ENCODE data around the gene HSF5. TPM values are rescaled to one million over a fixed set of nuclear protein-coding genes. Genes with fewer than 3 reads are reported as not detected.

HSF5 gene
- total RNA-seq, 1 donor from 2014 or later, result not detected

DNA sequence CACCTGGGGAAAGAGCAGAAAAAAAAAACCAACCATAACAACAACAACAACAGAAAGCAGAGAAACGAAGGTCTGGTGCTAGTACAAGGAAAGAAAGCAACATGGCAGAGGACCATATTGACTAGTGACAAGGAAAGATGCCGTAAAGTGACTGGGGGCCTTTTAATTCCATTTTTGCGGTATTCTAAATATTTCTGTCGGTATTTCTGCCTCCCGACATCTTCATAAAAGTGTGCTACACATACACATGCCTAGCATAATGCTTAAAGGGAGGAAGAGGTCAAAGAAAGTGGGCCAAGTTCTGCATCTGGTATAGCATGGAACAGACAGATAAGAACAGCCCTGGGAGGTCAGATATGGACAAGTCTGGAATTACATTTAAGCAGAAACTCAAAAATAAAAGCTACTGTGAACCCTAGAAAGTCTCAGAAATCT lies 51.4 kb downstream of the HSF5 start:
- H3K4me3 Mint-ChIP-seq (ENCODE audit: unreplicated experiment), result no peak overlapping the region
- TF ChIP-seq, protein P1, sequence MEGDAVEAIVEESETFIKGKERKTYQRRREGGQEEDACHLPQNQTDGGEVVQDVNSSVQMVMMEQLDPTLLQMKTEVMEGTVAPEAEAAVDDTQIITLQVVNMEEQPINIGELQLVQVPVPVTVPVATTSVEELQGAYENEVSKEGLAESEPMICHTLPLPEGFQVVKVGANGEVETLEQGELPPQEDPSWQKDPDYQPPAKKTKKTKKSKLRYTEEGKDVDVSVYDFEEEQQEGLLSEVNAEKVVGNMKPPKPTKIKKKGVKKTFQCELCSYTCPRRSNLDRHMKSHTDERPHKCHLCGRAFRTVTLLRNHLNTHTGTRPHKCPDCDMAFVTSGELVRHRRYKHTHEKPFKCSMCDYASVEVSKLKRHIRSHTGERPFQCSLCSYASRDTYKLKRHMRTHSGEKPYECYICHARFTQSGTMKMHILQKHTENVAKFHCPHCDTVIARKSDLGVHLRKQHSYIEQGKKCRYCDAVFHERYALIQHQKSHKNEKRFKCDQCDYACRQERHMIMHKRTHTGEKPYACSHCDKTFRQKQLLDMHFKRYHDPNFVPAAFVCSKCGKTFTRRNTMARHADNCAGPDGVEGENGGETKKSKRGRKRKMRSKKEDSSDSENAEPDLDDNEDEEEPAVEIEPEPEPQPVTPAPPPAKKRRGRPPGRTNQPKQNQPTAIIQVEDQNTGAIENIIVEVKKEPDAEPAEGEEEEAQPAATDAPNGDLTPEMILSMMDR (IDR thresholded peaks at IDR 0.05), result no peak
- peaks cover 33% of the 10 kb centered on the region for H3K27me3 Mint-ChIP-seq (ENCODE audit: unreplicated experiment)
- H3K9me3 Mint-ChIP-seq (ENCODE audit: unreplicated experiment), result no peaks in the 10 kb centered on the region
- DNase-seq (ENCODE audit: extremely low spot score, unreplicated experiment), result no peak
- H3K36me3 Mint-ChIP-seq (ENCODE audit: unreplicated experiment), result no peaks in the 10 kb centered on the region
- H3K4me1 Mint-ChIP-seq (ENCODE audit: unreplicated experiment), result no peaks in the 10 kb centered on the region
- no peak overlapping the region for H3K27ac Mint-ChIP-seq (ENCODE audit: unreplicated experiment)

GRCh38 chr17:58436245-58436644 lies 52.0 kb downstream of the HSF5 start:
- DNase-seq (ENCODE audit: extremely low spot score, unreplicated experiment), result no peak
- Mint-ChIP-seq H3K9me3 (ENCODE audit: unreplicated experiment) (no peaks in the 10 kb centered on the region), H3K4me3 (ENCODE audit: unreplicated experiment) (no peak overlapping the region), H3K36me3 (ENCODE audit: unreplicated experiment) (no peaks in the 10 kb centered on the region), H3K27me3 (ENCODE audit: unreplicated experiment) (peaks cover 28% of the 10 kb centered on the region), H3K27ac (ENCODE audit: unreplicated experiment) (no peak overlapping the region), H3K4me1 (ENCODE audit: unreplicated experiment) (no peaks in the 10 kb centered on the region)
- TF ChIP-seq, protein P1 (IDR thresholded peaks at IDR 0.05), result no peak

- Mint-ChIP-seq H3K4me1 (ENCODE audit: unreplicated experiment) (no peaks in the 10 kb centered on the region), H3K27me3 (ENCODE audit: unreplicated experiment) (peaks cover 17% of the 10 kb centered on the region), H3K36me3 (ENCODE audit: unreplicated experiment) (no peaks in the 10 kb centered on the region), H3K4me3 (ENCODE audit: unreplicated experiment) (no peak overlapping the region), H3K27ac (ENCODE audit: unreplicated experiment) (no peak overlapping the region), H3K9me3 (ENCODE audit: unreplicated experiment) (no peaks in the 10 kb centered on the region)
- TF ChIP-seq, protein P1 (IDR thresholded peaks at IDR 0.05), result no peak
- DNase-seq (ENCODE audit: extremely low spot score, unreplicated experiment), result no peak
Measured at GRCh38 chr17:58432806-58433573, 55.2 kb downstream of the HSF5 start.

- Mint-ChIP-seq H3K27me3 (ENCODE audit: unreplicated experiment) (peaks cover 10% of the 10 kb centered on the region), H3K9me3 (ENCODE audit: unreplicated experiment) (no peaks in the 10 kb centered on the region), H3K27ac (ENCODE audit: unreplicated experiment) (no peak overlapping the region), H3K4me3 (ENCODE audit: unreplicated experiment) (no peak overlapping the region), H3K4me1 (ENCODE audit: unreplicated experiment) (no peaks in the 10 kb centered on the region), H3K36me3 (ENCODE audit: unreplicated experiment) (no peaks in the 10 kb centered on the region)
- no peak for DNase-seq (ENCODE audit: extremely low spot score, unreplicated experiment)
- TF ChIP-seq, protein P1 (IDR thresholded peaks at IDR 0.05), result no peak
Measured at GRCh38 chr17:58427807-58428206, 60.4 kb downstream of the HSF5 start.

DNA sequence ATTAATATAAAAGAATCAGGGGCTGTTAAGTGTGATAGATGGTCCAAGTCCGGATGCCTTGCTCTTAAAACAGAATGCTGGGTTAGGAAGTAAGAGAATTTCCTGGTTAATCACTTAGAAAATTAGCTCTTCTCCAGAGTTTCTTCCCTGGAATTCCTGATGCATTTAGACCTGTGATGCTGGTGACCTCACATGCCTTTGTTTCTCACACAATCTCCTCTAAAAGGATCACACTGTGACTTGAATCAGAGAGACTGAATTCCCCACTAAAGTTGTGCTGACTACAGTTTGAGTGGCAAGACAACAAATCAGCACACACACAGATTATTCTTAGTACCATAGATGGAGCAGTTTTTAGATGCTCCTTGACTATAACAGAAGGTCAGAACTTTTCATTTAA lies 66.5 kb downstream of the HSF5 start:
- TF ChIP-seq, protein P1 (IDR thresholded peaks at IDR 0.05), result no peak
- H3K4me1 Mint-ChIP-seq (ENCODE audit: unreplicated experiment), result peaks cover 6% of the 10 kb centered on the region
- H3K36me3 Mint-ChIP-seq (ENCODE audit: unreplicated experiment), result no peaks in the 10 kb centered on the region
- no peak overlapping the region for H3K27ac Mint-ChIP-seq (ENCODE audit: unreplicated experiment)
- peaks cover 33% of the 10 kb centered on the region for H3K27me3 Mint-ChIP-seq (ENCODE audit: unreplicated experiment)
- no peaks in the 10 kb centered on the region for H3K9me3 Mint-ChIP-seq (ENCODE audit: unreplicated experiment)
- no peak for DNase-seq (ENCODE audit: extremely low spot score, unreplicated experiment)
- H3K4me3 Mint-ChIP-seq (ENCODE audit: unreplicated experiment), result no peak overlapping the region
